HFF-Myc (cell line): ENCODE measurements around the gene HK1.

Experiments used
- DNase-seq: peaks from one replicate; pipeline ENCODE4 v3.0.0-alpha.2; 2011; ENCODE audit warnings: low read depth; ENCODE audit errors: extremely low read depth
- H3K4me3 ChIP-seq: replicated peaks from 2 replicates; pipeline ENCODE4 v1.5.1; 2011; ENCODE audit warnings: low read depth, mild to moderate bottlenecking, control low read depth, low read length
- CTCF ChIP-seq: IDR thresholded peaks from 2 replicates; pipeline ENCODE4 v1.5.1; 2012; ENCODE audit warnings: mild to moderate bottlenecking, low read depth, low read length, control low read depth; ENCODE audit errors: missing control alignments

HK1 gene

GRCh38 chr10:69336952-69337295 lies 58.6 kb downstream of the HK1 start:
- H3K4me3 ChIP-seq, result no peak overlapping the region
- DNase-seq, result no peak
- TF ChIP-seq CTCF, result no peak

GRCh38 chr10:69337296-69338132 lies 59.2 kb downstream of the HK1 start:
- no peak overlapping the region for H3K4me3 ChIP-seq
- DNase-seq, result peak; percentile 30
- TF ChIP-seq CTCF, result no peak

- no peak for TF ChIP-seq CTCF
- DNase-seq, result no peak
- H3K4me3 ChIP-seq, result no peak overlapping the region
Measured at GRCh38 chr10:69338133-69338456, 59.8 kb downstream of the HK1 start.

GRCh38 chr10:69338547-69339450 lies 60.5 kb downstream of the HK1 start:
- no peak overlapping the region for H3K4me3 ChIP-seq
- no peak for DNase-seq

GRCh38 chr10:69340695-69341094 lies 62.4 kb downstream of the HK1 start:
- no peak for TF ChIP-seq CTCF
- H3K4me3 ChIP-seq, result no peak overlapping the region
- DNase-seq, result no peak

More at GRCh38 chr10:69338547-69339450, 60.5 kb downstream of the HK1 start:
- no peak for TF ChIP-seq CTCF

- H3K4me3 ChIP-seq, result no peak overlapping the region
- no peak for DNase-seq
- TF ChIP-seq CTCF, result no peak
Measured at GRCh38 chr10:69343905-69344304, 65.6 kb downstream of the HK1 start.
